CD4-positive, alpha-beta T cell treated with Interleukin-21 for 1 hour (primary cell): Measurements from ENCODE around the gene PPIL6.

ENCODE experiments used
- DNase-seq: peaks from one replicate; pipeline ENCODE4 v3.0.0-alpha.2; 2020

PPIL6 gene

GRCh38 chr6:109360281-109360680, 80.1 kb downstream of the PPIL6 start:
- DNase-seq = no peak

GRCh38 chr6:109359248-109359647, 81.2 kb downstream of the PPIL6 start:
- no peak for DNase-seq

GRCh38 chr6:109358204-109358603, 82.2 kb downstream of the PPIL6 start:
- DNase-seq = no peak

DNA sequence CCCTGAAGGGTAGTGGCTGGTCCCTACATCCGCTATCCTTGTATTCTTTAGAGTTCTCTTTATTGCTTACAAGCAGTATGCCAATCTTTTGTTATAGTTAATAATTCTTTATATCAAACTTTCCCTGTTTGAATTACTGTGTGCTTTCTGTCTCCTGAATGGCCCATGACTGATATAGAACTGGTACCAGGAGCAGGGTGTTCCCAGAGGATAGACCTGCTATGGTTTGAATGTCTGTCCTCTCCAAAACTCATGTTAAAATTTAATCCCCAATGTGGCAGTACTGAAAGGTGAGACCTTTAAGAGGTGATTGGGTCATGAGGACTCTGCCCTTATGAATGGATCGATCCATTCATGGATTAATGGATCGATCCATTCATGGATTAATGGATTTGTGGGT, 84.2 kb downstream of the PPIL6 start:
- no peak for DNase-seq

- no peak for DNase-seq
Measured at GRCh38 chr6:109351231-109352130, 88.9 kb downstream of the PPIL6 start.

DNA sequence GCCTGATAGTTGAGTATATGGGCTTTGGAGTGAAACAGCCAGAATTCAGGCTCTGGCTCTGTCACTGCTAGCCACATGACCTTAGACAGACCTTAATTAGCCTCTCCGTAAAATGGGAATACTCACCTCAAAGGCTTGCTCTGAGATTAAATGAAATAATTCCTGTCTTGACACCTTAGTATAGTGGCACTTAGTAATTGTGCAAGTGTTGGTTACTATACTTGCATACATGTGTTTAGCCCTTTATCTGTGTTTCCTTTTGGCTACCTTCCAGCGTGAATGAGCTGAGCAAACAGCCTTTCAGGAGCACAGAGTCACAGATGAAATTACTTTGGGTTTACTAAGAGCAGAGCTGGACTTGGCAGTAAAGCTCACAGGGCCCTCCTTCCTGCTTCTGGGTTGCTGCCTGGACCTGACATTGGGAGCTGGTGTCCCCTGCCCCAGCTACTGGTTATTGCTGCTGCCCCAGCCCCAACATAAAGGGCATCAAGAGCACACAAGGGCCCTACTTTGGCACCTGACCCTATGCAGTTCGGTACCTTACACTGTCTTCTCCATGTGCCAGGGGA, 90.9 kb downstream of the PPIL6 start:
- no peak for DNase-seq

GRCh38 chr6:109348226-109348625, 92.2 kb downstream of the PPIL6 start:
- DNase-seq = no peak

- DNase-seq = no peak
Measured at GRCh38 chr6:109347779-109348178, 92.6 kb downstream of the PPIL6 start.

DNA sequence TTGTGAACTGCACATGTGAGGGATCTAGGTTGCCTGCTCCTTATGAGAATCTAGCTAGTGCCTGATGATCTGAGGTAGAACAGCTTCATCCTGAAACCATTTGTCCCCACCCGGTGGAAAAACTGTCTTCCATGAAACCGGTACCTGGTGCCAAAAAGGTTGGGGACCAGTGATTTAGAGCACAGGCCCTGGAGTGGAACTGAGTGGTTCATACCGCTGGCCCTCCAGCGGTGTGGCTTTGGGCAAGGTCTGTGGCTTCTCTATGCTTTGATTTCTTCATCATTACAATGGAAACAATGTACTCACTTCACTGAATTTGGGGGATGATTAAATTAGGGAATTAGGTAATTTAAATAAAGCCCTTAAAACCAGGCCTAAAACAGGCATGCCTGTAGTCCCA, 94.4 kb downstream of the PPIL6 start:
- no peak for DNase-seq

DNA sequence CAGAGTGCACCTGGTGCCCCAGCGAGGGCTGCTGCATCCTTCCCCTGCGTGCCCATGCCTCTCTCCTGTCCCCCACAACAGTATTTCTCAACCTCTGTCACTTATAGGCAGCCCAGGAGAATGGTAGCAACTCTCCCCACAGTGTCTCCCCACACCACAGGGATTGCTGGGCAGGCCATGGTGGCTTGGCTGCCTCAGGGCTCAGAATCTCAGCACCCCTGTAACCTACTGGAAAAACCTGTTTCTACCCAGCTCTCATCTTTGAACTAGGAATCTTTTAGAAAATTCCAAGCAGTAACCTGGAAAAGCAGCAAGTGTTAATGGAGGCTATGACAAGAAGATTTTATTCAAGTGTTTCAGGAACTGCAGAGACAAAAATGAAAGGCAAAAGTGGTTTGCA, 96.2 kb downstream of the PPIL6 start:
- DNase-seq = no peak

DNA sequence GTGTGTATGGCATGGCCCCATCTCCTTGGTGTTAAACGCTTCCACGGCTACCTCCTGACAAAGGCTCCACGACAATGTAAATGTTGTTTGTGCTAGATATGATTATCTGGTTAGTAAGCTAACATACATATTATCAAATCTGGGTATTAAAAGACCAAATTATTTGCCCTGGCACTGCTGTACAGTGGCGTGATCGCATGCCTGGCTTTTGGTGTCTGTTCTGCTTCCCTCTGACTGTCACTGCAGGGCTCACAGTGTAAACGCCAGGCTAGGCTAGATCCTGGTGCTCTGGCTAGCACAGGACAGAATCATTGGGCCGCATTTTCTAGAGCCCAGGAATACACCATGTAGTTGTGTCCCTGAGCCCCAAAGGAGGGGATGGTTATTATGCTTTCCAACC, 96.9 kb downstream of the PPIL6 start:
- no peak for DNase-seq

- no peak for DNase-seq
Measured at GRCh38 chr6:109342911-109343310, 97.5 kb downstream of the PPIL6 start.

DNA sequence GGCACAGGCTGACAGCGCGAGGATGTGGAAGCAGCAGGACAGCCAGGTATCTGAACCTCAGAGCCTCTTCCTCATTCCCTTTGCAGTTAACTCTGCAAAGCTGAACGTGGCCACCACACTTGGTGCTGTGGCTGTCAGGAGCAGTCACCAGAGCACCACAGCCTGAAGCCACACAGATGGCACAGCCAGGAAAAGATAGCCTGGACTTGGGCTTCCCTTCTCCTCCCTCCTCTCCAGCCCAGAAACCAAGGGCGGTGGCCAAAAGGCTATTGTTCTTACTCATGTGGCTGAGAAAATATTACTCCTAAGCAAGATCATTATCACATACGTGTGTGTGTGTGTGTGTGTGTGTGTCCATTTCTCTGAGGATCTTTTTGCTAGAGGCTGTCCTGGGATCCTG, 97.9 kb downstream of the PPIL6 start:
- no peak for DNase-seq

DNA sequence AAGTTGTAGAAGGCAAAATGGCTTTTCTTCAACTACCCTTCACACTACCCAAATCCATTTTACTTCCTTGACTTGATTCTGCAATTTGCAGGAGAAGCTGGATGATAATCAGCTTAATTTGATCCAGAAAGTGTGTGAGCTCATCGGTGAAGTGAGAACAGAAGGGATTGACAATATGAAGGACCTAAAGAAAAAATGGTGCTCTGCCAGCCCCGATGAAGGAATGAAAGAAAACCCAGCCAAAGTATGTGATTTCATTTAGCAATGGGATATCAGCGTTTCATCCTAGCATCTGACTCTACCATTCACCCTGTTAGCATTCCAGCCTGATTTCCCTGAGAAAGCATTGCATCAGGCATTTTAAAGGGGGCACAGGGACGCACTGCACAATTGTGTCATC, 99.6 kb downstream of the PPIL6 start:
- no peak for DNase-seq
